Neuronal stem cell (in vitro differentiated cells): Measurements from ENCODE around the gene CLHC1.

Source experiments
- DNase-seq: peaks from one replicate; pipeline ENCODE4 v3.0.0-alpha.2; 2013; ENCODE audit warnings: low spot score
- H2AFZ ChIP-seq: one replicate; pipeline ENCODE4 v1.6.1; 2013; ENCODE audit warnings: mild to moderate bottlenecking, low read length, inconsistent platforms
- H2AK5ac ChIP-seq: 2 replicates; pipeline ENCODE4 v1.6.1; 2013; ENCODE audit warnings: low read depth, mild to moderate bottlenecking, inconsistent platforms, low read length, moderate library complexity, mixed read lengths
- H2BK120ac ChIP-seq: 2 replicates; pipeline ENCODE4 v1.6.1; 2013; ENCODE audit warnings: low read depth, mild to moderate bottlenecking, inconsistent platforms, low read length, moderate library complexity, mixed read lengths
- H2BK12ac ChIP-seq: one replicate; pipeline ENCODE4 v1.6.1; 2013; ENCODE audit warnings: low read length, inconsistent platforms
- H2BK15ac ChIP-seq: 2 replicates; pipeline ENCODE4 v1.6.1; 2013; ENCODE audit warnings: mild to moderate bottlenecking, low read length, inconsistent platforms, mixed read lengths
- H2BK5ac ChIP-seq: one replicate; pipeline ENCODE4 v1.6.1; 2013; ENCODE audit warnings: inconsistent platforms, mild to moderate bottlenecking, low read length, moderate library complexity
- H3K14ac ChIP-seq: one replicate; pipeline ENCODE4 v1.6.1; 2013; ENCODE audit warnings: low read length, inconsistent platforms
- H3K18ac ChIP-seq: 2 replicates; pipeline ENCODE4 v1.6.1; 2013; ENCODE audit warnings: low read length, inconsistent platforms
- H3K23ac ChIP-seq: 2 replicates; pipeline ENCODE4 v1.6.1; 2013; ENCODE audit warnings: low read depth, mild to moderate bottlenecking, mixed read lengths, low read length, inconsistent platforms; ENCODE audit not compliant: poor library complexity
- H3K27ac ChIP-seq: replicated peaks from 3 replicates; pipeline ENCODE4 v1.5.1; 2013; ENCODE audit warnings: low read length, inconsistent platforms
- H3K27me3 ChIP-seq, 3 experiments: 2 replicates each; pipeline ENCODE4 v1.6.1; 2013; ENCODE audit warnings: low read length in 3 of 3, mild to moderate bottlenecking in 2 of 3, inconsistent platforms in 1 of 3, low read depth in 1 of 3, mixed read lengths in 1 of 3, moderate library complexity in 1 of 3; ENCODE audit not compliant: control insufficient read depth in 3 of 3, insufficient read depth in 3 of 3
- H3K36me3 ChIP-seq, 2 donors: replicated peaks in 1 of 2; 2 replicates each; pipeline ENCODE4 v1.6.1; 2013; ENCODE audit warnings: low read length in 2 of 2; ENCODE audit not compliant: control insufficient read depth in 2 of 2, insufficient read depth in 2 of 2
- H3K4ac ChIP-seq: 2 replicates; pipeline ENCODE4 v1.6.1; 2013; ENCODE audit warnings: inconsistent platforms, mild to moderate bottlenecking, low read length, moderate library complexity
- H3K4me1 ChIP-seq, 2 donors: 1 replicate in 1 of 2; 2 replicates in 1 of 2; pipeline ENCODE4 v1.6.1; 2013; ENCODE audit warnings: low read length in 2 of 2, low read depth in 1 of 2; ENCODE audit not compliant: control insufficient read depth in 2 of 2, insufficient read depth in 1 of 2
- H3K4me2 ChIP-seq: one replicate; pipeline ENCODE4 v1.6.1; 2013; ENCODE audit warnings: mild to moderate bottlenecking, low read length, inconsistent platforms; ENCODE audit not compliant: insufficient read depth, poor library complexity, severe bottlenecking
- H3K4me3 ChIP-seq, 2 donors: 2 replicates each; pipeline ENCODE4 v1.5.1; 2013; ENCODE audit warnings: low read length in 2 of 2, mild to moderate bottlenecking in 2 of 2, inconsistent platforms in 1 of 2, moderate library complexity in 1 of 2
- H3K79me1 ChIP-seq: one replicate; pipeline ENCODE4 v1.6.1; 2013; ENCODE audit warnings: low read depth, mild to moderate bottlenecking, inconsistent platforms, low read length, moderate library complexity
- H3K9ac ChIP-seq: one replicate; pipeline ENCODE4 v1.6.1; 2013; ENCODE audit warnings: mild to moderate bottlenecking, low read depth, low read length, inconsistent platforms; ENCODE audit not compliant: poor library complexity
- H3K9me3 ChIP-seq, 2 donors: replicated peaks in 1 of 2; 2 replicates each; pipeline versions ENCODE3 to v1.6.1; 2013; ENCODE audit warnings: low read length in 2 of 2, mild to moderate bottlenecking in 2 of 2, inconsistent platforms in 1 of 2, low read depth in 1 of 2, mixed read lengths in 1 of 2, moderate library complexity in 1 of 2; ENCODE audit not compliant: control insufficient read depth in 2 of 2, insufficient read depth in 1 of 2
- H4K8ac ChIP-seq: one replicate; pipeline ENCODE4 v1.6.1; 2013; ENCODE audit warnings: low read depth, mild to moderate bottlenecking, inconsistent platforms, low read length, moderate library complexity
- H4K91ac ChIP-seq: one replicate; pipeline ENCODE4 v1.6.1; 2013; ENCODE audit warnings: low read length, low read depth, mild to moderate bottlenecking, inconsistent platforms; ENCODE audit not compliant: poor library complexity
- WGBS, 2 donors: extraction: QIAGEN DNeasy Blood & Tissue Kit; methylation state at CpG; one replicate each; pipeline ENCODE4 v1.1.7; 2013; ENCODE audit warnings: missing lambda C conversion rate in 2 of 2, mixed read lengths in 1 of 2; ENCODE audit not compliant: insufficient read length in 2 of 2, insufficient replicate concordance in 1 of 2; ENCODE audit errors: extremely low coverage in 2 of 2; 5-methylcytosine and 5-hydroxymethylcytosine counted together

Gene CLHC1

DNA sequence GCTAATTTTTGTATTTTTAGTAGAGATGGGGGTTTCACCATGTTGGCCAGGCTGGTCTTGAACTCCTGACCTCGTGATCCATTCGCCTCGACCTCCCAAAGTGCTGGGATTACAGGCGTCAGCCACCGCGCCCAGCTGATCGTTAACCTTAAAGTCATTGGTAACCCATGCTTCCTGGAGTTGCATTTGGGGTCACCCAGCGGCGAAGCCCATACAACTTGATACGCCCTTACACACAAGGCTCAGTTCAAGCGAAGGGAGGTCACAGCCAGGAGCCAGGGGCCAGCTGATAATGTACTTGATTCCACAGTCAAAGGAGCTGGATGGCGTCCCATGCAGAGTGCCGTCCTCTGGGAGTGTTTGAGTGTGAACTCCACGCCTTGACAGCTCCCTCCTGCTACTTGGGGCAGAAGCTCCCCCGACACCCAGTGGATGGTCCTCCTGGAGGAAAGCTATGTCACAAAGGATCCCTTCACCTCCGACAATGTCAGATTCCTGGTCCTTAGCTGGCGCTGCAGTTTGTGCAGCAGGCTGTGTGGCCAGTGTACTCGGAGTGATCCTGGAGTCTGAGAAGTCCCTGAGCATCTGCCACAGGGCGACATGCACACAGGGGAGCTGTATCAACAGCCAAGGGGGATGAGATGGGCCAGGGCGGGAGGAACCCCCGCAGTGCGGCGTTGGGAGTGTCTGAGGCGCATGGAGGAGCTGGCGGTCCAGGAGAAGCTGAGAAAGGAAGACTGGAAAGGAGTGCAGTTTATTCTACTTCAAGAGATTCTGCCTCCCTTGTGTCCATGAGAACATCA lies 7.9 kb downstream of the CLHC1 start:
- Histone ChIP-seq H4K91ac (no peak overlapping the region), H3K18ac (no peak overlapping the region), H2BK5ac (no peak overlapping the region), H3K23ac (peak overlapping the region; percentile 29), H2BK15ac (no peak overlapping the region), H3K4ac (no peak overlapping the region), H4K8ac (no peak overlapping the region), H3K9me3 (peaks cover 2 to 7% of the 10 kb centered on the region in 2 donors), H3K27me3 (no peaks in the 10 kb centered on the region), H3K4me3 (no peak overlapping the region), H3K4me1 (no peaks in the 10 kb centered on the region), H2BK120ac (no peak overlapping the region), H3K14ac (no peak overlapping the region), H3K79me1 (peaks cover 3% of the 10 kb centered on the region), H3K36me3 (peaks cover 1 to 37% of the 10 kb centered on the region in 2 donors), H2BK12ac (no peak overlapping the region), H2AK5ac (no peak overlapping the region), H2AFZ (no peak overlapping the region), H3K4me2 (no peak overlapping the region), H3K27ac (no peak overlapping the region), H3K9ac (no peak overlapping the region)
- no CpG with 5 or more reads among the region's 25 CpGs for WGBS, 2 donors
- DNase-seq = no peak

DNA sequence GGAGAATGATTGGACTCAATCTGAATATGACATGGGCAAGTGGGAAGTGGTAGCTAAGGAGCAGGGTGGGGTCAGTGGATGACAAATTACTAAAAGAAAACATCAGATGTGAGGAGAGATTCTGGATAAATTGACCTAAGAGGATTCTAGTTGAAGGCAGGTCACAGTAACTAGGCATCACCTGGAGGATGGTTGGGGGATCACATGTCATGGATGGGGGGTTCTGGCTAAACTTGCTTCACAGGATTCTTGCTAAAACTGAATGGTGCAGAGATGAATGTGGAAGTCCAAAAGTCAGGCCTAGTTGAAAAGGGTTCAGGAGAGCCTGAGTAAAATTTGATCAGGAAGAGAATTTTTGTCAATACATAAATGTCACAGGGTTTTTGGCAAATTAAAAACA lies 18.3 kb downstream of the CLHC1 start:
- Histone ChIP-seq H3K23ac (no peak overlapping the region), H4K91ac (no peak overlapping the region), H3K36me3 (peaks cover 0 to 10% of the 10 kb centered on the region in 2 donors), H3K4me1 (no peaks in the 10 kb centered on the region), H3K4ac (no peak overlapping the region), H3K79me1 (no peaks in the 10 kb centered on the region), H2AFZ (no peak overlapping the region), H2BK120ac (no peak overlapping the region), H4K8ac (no peak overlapping the region), H3K9ac (no peak overlapping the region), H2BK15ac (no peak overlapping the region), H3K9me3 (no peaks in the 10 kb centered on the region), H3K27ac (no peak overlapping the region), H2BK12ac (no peak overlapping the region), H2AK5ac (no peak overlapping the region), H3K14ac (no peak overlapping the region), H2BK5ac (no peak overlapping the region), H3K18ac (no peak overlapping the region), H3K4me2 (no peak overlapping the region), H3K27me3 (no peaks in the 10 kb centered on the region), H3K4me3 (no peak overlapping the region)
- no peak for DNase-seq

DNA sequence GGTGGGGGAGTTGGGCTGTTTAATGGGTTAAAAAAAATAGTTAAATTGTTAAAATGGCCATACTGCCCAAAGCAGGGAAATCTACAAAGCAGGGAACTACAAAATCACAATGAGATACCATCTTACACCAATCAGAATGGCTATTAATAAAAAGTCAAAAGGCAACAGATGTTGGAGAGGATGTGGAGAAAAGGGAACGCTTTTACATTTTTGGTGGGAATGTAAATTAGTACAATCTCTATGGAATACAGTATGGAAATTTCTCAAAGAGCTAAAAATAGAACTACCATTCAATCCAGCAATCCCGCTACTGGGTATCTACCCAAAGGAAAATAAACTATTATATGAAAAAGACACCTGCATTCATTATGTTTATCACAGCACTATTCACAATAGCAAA lies 27.1 kb downstream of the CLHC1 start:
- Histone ChIP-seq H3K9me3 (peaks cover 0 to 31% of the 10 kb centered on the region in 2 donors), H3K4me2 (no peak overlapping the region), H3K36me3 (peaks cover 0 to 44% of the 10 kb centered on the region in 2 donors), H3K18ac (no peak overlapping the region), H2BK15ac (no peak overlapping the region), H2AK5ac (no peak overlapping the region), H3K9ac (no peak overlapping the region), H2AFZ (no peak overlapping the region), H4K8ac (no peak overlapping the region), H2BK120ac (no peak overlapping the region), H3K27ac (no peak overlapping the region), H3K79me1 (no peaks in the 10 kb centered on the region), H3K4me1 (no peaks in the 10 kb centered on the region), H3K14ac (no peak overlapping the region), H3K4ac (no peak overlapping the region), H2BK12ac (no peak overlapping the region), H3K4me3 (no peak overlapping the region), H3K27me3 (no peaks in the 10 kb centered on the region), H3K23ac (no peak overlapping the region), H2BK5ac (no peak overlapping the region), H4K91ac (no peak overlapping the region)
- WGBS, 2 donors = no CpG with 5 or more reads among the region's 2 CpGs
- DNase-seq = no peak

DNA sequence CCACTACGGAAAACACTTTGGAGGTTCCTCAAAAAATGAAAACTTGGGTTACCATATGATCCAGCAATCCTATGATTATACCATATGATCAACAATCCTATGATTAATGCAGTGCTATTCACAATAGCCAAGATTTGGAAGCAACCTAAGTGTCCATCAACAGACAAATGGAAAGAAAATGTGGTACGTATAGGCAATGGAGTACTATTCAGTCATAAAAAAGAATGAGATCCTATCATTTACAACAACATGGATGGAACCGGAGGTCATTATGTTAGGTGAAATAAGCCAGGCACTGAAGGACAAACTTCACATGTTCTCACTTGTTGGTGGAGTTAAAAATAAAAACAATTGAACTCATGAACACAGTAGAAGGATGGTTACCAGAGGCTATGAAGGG lies 27.6 kb downstream of the CLHC1 start:
- H2BK15ac ChIP-seq = no peak overlapping the region
- H3K79me1 ChIP-seq = no peaks in the 10 kb centered on the region
- no peak overlapping the region for H2BK12ac ChIP-seq
- peaks cover 0 to 48% of the 10 kb centered on the region in 2 donors for H3K36me3 ChIP-seq
- H3K18ac ChIP-seq = no peak overlapping the region
- H3K4ac ChIP-seq = no peak overlapping the region
- no peak overlapping the region for H3K14ac ChIP-seq
- H3K27ac ChIP-seq = no peak overlapping the region
- no peak overlapping the region for H2AFZ ChIP-seq
- no peak overlapping the region for H2BK5ac ChIP-seq
- no CpG with 5 or more reads among the region's 3 CpGs for WGBS, 2 donors
- H4K8ac ChIP-seq = no peak overlapping the region
- DNase-seq = no peak
- peaks cover 0 to 31% of the 10 kb centered on the region in 2 donors for H3K9me3 ChIP-seq
- H3K9ac ChIP-seq = no peak overlapping the region
- no peak overlapping the region for H4K91ac ChIP-seq
- no peak overlapping the region for H2BK120ac ChIP-seq
- H3K4me2 ChIP-seq = no peak overlapping the region
- H3K4me1 ChIP-seq = no peaks in the 10 kb centered on the region
- H2AK5ac ChIP-seq = no peak overlapping the region
- H3K27me3 ChIP-seq = no peaks in the 10 kb centered on the region
- H3K4me3 ChIP-seq = no peak overlapping the region
- no peak overlapping the region for H3K23ac ChIP-seq
